HG02981 (cell line): ENCODE results near the gene C10orf53.

Experiments
- ATAC-seq: cut with Tn5 transposase; IDR thresholded peaks from one replicate; pipeline ENCODE4 v1.9.1; 2021; ENCODE audit warnings: mild to moderate bottlenecking, moderate library complexity; ENCODE audit not compliant: unreplicated experiment

Gene C10orf53, protein sequence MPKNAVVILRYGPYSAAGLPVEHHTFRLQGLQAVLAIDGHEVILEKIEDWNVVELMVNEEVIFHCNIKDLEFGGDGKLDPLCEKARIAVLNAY

DNA sequence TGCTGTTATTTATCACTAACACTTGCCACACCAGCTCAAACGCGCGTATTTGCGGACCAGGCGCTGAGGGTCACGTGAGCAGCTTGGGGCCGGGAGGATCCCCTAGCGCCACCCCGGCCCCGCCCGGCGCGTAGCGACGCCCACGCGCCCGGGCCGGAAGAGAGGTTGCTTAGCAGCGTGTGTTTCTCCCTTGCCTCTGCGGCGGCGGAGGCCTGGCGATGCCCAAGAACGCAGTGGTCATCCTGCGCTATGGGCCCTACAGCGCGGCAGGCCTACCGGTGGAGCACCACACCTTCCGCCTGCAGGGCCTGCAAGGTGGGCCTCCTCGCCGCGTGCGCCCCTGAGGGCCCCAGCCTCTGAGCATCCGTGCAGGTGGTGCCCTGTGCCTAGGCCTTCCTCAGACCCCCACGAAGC lies at the start of gene C10orf53:
C10orf53 (plus strand) TSS at position 172 of the 414 bp plus-strand sequence; CDS start at position 219, 47 bp downstream.
- ATAC-seq: peak; percentile 48

DNA sequence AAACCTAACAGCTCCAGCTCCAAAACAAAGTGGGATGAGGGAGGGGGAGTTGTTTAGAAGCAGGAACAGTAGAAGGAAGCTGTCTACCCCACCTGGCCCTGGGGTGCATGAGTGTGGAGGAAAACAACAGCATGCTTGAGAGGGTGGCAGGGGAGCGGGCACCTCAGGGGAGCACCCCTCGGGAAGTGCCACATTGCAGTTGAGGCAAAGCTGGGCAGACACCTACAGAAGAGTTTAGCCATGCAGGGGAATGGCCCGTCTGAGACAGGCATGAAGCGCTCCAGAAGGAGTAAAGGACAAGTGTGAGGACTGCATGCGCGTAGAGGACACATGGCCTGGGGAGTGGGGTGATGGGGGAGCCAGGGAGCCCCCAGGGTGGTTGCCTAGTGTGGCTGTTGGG lies 47.5 kb upstream of the C10orf53 start:
- no peak for ATAC-seq

DNA sequence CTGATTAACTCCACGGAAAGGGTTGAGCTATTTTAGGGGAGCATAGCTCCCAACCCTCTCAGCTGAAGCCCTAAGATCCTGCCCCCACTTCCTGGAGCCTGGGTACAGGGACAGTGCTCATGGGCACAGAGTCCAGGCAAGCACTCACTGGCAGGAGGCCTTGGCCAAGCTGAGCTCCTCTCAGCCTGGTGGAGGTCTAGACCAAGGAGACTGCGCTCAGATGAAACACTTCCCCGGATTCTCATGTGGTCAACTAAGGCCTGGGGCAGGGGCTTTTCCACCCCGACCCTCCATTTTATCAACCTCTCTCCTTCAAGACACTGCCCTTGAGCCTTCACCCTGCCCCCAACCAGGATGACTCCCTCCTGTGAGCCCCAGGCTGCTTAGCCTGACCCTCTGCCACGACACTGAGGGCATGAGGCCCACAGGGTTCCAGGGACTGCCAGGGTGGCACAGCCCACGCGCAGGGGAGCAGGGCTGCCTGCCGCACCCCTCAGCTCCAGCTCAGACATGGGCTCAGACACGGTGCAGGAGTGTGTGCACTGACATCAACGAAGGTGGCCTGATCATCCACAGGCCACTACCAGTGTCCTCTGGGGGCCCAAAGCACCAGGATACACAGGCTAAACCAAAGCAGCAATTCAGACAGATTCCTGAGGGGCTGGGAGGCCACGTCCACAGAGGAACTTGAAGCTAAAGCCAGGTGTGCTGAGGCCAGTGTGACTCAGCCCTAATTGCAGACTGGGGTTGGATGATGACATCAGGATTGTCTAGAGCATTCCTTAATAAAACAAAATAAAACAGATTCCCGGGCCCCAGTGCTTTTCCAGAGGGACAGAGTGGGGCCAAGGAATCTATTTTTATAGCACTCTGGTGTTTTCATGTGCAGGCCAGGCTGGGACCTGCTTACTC lies 46.8 kb upstream of the C10orf53 start:
- no peak for ATAC-seq

DNA sequence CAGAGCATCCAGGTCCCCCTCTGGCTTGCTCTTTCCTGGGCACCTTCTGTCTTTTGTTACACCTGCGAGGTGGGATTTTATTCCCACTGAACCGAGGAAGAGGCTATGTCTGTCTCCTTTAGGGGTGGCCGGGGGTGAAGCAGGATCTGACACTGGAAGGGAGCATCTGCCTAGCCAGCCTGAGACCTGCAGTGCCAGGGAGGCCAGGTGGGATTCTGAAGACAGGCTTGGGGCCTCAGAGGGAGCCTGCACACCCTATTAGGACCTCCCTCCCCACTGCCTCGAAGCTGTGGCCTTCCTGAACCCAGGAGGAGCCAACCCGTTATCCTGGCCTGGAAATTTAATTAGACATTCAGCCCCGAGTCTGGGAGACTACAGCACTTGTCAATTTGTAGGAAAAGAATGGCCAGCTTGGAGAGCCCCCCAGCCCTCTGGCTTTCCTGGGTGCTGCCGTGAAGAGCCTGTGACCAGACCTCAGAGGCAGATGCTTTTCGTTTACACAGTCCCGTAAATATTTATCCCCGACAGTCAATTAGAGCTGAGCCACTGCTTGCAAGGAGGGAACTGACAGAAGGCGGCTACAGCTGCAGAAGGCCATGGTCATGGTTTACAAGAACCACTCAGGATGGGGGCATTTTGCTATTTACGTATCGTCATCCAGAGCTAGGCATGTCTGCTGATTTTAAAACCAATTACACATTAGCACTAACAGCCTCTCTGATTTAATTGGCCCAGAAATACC lies 46.0 kb upstream of the C10orf53 start:
- no peak for ATAC-seq

DNA sequence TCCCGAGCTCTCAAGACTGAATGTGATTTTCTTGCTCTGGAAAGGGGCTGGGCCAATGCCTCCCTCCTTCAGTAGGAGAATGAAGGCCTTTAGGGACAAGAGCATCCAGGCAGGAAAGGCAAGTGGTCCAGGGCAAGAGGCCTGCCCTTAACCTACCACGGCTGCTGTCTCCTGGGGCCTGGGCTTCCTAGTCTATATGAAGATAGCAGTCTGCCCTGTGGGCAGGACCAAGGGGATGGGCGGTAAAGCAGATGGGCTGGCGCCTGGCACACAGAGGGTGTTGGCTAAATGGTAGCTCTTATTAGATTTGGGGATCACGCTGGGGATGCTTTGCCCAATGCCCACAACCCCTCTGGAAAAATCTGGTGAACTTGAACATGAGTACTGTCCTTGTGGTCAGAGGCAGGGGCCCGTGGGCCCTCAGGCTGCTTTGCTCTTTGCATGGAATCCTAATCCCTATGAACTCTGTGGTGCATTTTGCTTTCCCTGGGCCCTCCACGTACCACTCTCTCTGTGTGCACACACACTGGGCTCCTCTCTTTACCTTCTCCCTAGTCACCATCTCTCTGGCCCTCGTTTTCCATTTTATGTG lies 45.3 kb upstream of the C10orf53 start:
- ATAC-seq: no peak

DNA sequence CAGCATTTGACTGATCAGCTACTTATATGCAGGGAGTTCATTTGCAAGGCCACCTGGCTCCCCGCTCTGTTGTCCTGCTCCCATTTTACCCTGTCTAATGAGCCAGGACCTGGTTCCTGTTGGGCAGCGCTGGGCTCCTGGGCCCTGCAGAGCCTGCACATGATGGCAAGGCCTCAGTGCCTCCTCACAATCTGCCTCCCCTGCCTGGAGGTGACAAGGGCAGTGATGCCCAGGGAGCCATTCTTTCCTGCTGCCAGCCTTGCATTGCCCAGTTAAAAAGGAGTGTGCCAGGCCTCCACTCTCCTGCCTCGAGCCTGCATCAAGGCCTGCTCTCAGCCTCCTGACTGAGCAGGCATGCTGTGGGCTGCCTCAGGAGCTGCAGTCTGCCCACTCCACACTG lies 37.1 kb upstream of the C10orf53 start:
- ATAC-seq: no peak

DNA sequence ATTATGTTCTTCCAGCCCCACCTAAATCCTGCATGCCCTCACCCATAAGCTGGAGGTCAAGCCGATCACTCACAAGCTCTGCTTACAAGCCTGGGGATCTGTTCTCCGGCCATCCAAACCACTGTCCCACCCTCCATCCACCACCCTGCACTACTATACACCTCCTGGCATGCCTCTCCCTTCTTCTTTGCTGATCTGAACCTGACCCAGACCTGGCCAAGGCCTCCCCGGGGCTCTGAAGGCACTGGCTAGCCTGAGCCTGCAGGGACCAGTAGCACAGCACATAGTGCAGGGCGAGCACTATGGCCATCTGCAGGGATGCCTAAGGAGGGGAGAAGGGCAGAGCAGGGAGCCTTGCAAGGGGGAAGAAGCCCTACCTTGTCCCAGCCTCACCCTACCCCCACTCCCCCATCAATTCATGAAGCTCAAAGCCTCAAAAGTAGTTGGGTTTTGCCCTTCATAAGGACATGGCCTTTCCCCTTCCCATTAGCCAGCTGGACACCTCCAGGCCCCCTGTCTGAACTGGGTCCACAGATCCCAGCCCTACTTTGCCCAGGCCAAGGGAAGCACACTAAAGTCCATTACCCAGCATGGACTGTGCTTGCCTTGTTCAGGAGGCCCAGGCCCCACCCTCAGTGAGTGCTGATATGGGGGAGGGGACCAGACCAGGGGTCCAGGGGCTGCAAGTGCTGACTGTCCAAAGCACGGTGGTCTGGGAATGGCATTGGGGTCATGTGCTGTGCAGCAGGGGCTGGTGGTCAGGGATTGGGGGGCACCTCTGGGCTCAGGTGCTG lies 36.0 kb upstream of the C10orf53 start:
- ATAC-seq: no peak

DNA sequence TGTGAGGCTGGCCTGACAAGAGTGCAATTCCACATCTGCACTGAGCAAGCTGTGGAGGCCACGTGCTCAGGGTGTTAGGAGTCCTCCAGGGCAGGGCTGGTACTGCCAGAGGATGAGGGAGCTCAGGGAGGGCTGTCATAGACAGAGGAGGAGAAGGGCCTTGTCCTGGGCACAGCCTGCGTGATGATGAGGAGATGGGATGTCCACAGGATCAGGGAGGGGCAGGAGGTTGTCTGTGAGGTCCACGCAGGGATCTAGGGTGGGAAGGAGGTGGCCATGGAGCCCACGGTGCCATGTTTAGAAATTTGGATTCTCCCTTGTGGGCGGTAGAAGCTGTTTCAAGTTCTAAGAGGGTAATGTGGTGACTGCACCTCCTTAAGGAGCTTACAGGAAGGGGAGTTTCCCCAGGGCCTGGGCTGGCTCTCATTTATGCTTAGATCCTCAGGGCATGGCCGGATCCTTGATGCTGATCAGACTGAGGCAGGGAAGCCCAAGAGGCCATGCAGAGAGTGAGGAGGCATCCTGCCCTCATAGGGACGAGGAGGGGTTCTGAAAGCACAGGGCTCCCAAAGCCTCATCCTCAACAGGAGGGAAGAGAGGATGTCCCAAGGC lies 35.3 kb upstream of the C10orf53 start:
- ATAC-seq: no peak

DNA sequence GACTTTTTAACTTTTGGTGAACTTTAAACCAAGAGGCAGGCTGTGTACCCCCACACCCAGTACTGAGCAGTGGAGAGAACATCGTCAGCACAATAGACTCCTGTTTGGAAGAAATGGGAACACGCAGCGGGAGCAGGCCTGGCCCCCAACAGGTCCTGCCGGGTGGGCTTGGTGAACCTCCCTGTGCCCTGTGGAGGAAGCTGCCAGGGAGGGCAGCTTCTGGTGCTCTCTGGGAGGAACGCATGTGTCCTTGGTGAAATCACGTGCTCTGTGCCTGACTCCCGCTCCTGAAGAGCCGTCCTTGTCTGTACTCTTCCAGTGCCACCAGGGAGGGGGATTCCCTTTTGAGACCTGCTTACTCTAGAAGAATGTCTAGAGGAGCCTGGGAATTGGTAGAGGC lies 34.0 kb upstream of the C10orf53 start:
- no peak for ATAC-seq

DNA sequence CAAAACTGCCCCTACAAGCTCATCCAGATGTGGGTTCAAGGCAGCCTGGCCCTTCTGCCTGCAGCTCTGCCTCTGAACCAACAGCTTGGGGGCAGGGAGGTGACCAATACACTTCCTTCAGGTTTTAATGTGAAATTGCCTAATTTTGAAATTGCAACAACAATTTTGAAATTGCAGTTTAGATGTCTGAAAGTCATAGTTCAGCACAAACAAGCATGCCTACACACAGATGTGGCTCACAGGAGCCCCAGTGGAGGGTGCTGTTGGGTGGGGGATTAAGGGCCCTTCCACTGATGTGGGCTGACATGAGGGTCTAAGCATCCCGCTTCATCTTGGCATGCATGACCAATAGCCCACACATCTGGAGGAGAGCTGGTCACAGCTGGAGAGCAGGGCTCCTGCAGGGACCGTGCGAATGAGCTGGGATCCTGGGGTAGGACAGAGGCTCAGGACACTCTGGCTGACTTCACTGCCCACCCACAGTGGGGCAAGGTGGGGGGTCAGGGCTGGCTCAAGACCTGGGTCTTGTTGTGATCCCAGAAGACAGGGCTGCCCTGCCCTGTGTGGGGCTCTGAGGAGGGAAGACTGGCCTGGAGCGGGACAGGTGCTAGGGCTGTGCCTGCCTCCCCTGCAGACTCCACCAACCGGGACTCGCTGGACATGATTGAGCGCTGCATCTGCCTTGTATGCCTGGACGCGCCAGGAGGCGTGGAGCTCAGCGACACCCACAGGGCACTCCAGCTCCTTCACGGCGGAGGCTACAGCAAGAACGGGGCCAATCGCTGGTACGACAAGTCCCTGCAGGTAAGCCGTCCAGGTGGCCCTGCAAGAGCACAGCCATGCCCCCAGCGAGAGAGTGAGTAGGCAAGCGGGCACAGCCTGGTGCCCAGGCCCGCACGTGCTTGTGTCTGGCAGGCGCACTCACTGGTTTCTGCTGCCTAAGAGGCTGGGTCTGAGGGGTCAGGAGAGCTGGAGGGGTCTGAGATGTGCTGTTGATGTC lies 33.3 kb upstream of the C10orf53 start:
- no peak for ATAC-seq

DNA sequence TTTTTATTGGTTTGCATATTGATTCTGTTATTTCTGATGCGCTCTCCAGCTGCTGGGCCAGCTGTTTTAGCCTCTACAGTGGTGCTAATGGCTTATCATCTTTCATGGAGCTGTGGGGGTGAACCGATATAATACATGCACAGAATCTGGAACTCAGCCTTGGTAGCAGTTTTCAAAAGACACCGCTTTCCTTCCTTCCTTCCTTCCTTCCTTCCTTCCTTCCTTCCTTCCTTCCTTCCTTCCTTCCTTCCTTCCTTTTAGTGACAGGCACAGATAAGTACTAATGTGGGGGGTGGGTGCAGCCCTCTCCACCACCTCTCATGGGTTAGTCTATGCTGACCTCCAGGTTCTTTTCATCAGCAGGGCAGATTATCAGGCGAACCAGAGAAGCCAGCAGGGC lies 31.9 kb upstream of the C10orf53 start:
- no peak for ATAC-seq

DNA sequence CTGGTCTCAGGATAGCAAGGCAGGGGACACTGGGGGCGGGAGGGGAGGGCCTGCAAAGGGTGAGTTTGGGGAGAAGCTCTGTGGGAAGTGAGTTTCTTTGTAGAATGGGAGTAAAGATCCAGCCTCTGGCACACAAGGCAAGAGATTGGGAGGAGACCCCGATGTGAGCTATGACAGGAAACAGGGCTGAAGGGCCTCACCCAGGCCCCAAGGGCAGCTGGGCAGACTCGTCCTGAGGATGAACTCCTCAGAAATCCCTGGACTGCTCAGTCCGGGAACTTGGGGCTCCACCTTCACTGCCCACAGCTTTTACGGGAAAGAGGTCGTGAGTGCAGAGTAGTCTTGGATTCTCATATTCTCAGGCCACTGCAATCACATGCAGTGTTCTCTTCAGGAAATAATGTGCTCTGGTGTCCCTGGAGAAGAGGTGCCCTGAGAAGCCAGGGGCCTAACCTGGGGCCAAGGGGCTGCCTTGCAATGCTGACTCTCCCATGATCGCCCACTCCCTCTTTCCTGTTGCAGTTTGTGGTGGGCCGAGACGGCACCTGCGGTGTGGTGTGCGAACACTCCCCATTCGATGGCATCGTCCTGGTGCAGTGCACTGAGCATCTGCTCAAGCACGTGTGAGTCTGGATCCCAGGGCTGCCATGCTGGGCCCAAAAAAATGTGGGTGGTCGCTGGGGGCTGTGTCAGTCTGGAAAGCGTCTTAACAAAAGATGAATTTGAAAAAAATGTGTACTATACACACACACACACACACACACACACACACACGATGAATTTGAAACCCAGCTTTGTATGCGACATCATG lies 31.3 kb upstream of the C10orf53 start:
- no peak for ATAC-seq

DNA sequence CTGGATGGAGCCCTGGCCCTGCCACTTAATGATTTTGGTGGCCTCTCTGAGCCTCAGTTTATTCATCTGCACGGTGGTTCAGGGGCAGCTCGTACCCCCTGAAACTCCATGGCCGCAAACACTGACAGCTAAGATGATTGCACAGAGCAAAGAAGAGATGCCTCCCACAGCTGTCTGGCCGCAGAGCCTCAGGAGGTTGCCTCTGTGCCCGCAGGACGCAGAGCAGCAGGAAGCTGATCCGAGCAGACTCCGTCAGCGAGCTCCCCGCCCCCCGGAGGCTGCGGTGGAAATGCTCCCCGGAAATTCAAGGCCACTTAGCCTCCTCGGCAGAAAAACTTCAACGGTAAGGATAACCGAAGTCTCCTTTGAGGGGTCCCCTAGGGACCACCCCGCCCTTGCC lies 30.2 kb upstream of the C10orf53 start:
- ATAC-seq: no peak

DNA sequence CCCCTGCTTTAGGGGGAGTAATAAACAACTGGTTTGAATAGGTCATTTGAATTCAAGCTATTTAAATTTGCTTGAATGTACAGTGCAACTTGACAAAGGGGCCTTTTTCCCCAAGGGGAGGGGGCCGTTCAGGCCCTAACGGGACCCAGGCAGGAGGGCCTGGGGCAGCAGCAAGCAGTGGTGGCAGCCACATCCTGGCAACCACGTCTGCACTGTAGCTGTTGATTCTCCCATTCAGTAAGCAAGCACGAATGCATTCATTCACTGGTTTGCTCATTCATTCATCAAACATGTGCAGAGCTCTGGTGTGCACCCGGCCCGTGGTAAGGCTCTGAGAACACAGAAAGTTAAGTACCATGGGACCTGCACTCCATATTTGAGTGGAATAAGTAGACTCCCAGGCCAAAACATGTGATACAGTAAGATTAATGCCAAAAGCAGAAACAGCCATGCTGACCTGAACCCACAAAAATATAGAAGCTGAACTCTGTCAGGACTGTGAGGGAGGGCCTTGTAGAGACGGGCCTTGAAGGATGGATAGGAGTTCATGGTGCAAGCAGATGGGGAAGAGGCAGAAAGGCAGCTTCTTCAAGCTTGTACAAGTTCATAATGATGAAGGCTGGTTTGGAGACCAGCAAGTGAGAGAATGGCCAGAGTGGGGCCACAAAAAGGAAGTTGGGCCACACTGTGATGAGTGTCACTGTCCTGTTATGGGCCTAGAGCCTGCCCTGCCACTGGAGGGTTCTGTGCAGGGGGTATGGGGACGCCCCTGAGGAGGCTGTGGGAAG lies 29.3 kb upstream of the C10orf53 start:
- no peak for ATAC-seq

DNA sequence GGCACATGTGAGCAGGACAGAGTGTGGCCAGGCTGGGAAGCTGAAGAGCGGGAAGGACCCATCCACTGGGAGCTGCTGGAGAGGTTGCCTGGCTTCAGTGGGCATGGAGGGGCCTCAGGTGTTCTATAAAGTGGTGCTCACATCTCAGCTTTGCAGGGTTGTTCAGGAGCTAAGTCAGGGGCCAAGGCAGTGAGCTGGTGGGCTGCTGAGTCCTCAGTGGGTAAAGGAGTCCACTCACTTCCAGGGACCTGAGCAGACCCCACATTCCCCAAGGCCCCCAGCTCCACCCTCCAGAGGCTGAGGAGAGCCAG lies 28.8 kb upstream of the C10orf53 start:
- no peak for ATAC-seq

DNA sequence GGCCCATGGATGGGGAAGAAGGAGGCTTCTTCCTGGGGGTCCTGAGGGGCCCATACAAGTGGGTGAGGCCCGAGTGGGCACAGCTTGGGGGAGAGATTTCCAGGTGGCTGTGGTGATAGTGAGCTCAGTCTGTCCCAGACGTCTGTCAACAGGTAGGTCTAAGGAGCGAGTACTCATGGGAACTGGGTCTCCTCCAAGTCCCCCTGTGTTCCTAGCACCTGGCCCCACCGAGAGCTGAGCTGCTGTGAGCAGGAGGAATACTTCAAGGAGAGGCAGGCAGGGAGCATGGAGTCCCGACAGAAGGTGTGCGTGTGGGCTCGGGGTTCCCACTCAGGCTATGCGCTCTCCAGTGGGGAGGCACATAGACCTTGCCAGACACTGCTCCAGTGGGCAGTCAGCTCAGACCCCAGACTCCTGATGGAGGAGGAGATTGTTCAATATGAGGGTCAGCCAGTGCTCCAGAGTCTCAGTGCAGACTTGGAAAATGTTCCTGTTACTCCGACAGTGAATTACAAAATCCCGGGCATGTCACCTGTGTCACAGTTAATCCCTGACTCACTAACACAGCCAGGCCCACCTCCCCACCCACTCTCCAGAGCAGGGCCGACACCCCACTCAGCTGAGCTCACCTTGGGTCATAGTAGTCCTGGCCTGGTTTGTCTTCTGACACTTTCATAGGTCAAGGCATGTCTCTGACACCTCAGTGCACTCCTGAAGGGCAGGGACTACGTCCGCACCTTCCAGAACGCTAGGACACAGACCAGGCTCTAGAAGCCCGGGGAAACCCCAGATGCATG lies 28.2 kb upstream of the C10orf53 start:
- no peak for ATAC-seq

DNA sequence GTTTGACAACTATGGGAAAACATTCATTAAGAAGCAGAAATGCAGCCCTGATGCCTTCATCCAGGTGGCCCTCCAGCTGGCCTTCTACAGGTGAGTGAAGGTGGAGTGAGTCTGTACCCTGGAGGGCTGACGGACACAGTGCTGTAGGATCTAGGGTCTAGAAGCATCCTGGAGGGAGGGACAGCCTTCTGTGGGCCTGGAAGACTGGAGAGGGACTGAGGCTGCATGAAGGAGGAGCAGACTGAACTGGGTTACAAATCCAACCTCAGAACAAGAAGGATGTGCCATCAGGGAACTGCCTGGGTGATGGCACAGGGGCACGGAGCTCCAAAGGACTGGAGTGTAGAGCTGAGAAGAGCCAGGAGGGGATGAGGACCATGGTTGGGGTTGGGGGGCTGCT lies 27.5 kb upstream of the C10orf53 start:
- ATAC-seq: no peak
